Neuronal stem cell (in vitro differentiated cells): ENCODE measurements around the gene GPR108.
A peak's percentile ranks its signal among the peaks of the same experiment; 100 is the strongest.

Experiments
- DNase-seq: peaks from one replicate; pipeline ENCODE4 v3.0.0-alpha.2; 2013; ENCODE audit warnings: low spot score
- H2AFZ ChIP-seq: one replicate; pipeline ENCODE4 v1.6.1; 2013; ENCODE audit warnings: mild to moderate bottlenecking, low read length, inconsistent platforms
- H2AK5ac ChIP-seq: 2 replicates; pipeline ENCODE4 v1.6.1; 2013; ENCODE audit warnings: low read depth, mild to moderate bottlenecking, inconsistent platforms, low read length, moderate library complexity, mixed read lengths
- H2BK120ac ChIP-seq: 2 replicates; pipeline ENCODE4 v1.6.1; 2013; ENCODE audit warnings: low read depth, mild to moderate bottlenecking, inconsistent platforms, low read length, moderate library complexity, mixed read lengths
- H2BK12ac ChIP-seq: one replicate; pipeline ENCODE4 v1.6.1; 2013; ENCODE audit warnings: low read length, inconsistent platforms
- H2BK15ac ChIP-seq: 2 replicates; pipeline ENCODE4 v1.6.1; 2013; ENCODE audit warnings: mild to moderate bottlenecking, low read length, inconsistent platforms, mixed read lengths
- H2BK5ac ChIP-seq: one replicate; pipeline ENCODE4 v1.6.1; 2013; ENCODE audit warnings: inconsistent platforms, mild to moderate bottlenecking, low read length, moderate library complexity
- H3K14ac ChIP-seq: one replicate; pipeline ENCODE4 v1.6.1; 2013; ENCODE audit warnings: low read length, inconsistent platforms
- H3K18ac ChIP-seq: 2 replicates; pipeline ENCODE4 v1.6.1; 2013; ENCODE audit warnings: low read length, inconsistent platforms
- H3K23ac ChIP-seq: 2 replicates; pipeline ENCODE4 v1.6.1; 2013; ENCODE audit warnings: low read depth, mild to moderate bottlenecking, mixed read lengths, low read length, inconsistent platforms; ENCODE audit not compliant: poor library complexity
- H3K27ac ChIP-seq: replicated peaks from 3 replicates; pipeline ENCODE4 v1.5.1; 2013; ENCODE audit warnings: low read length, inconsistent platforms
- H3K27me3 ChIP-seq, 3 experiments: 2 replicates each; pipeline ENCODE4 v1.6.1; 2013; ENCODE audit warnings: low read length in 3 of 3, mild to moderate bottlenecking in 2 of 3, inconsistent platforms in 1 of 3, low read depth in 1 of 3, mixed read lengths in 1 of 3, moderate library complexity in 1 of 3; ENCODE audit not compliant: control insufficient read depth in 3 of 3, insufficient read depth in 3 of 3
- H3K36me3 ChIP-seq, 2 donors: replicated peaks in 1 of 2; 2 replicates each; pipeline ENCODE4 v1.6.1; 2013; ENCODE audit warnings: low read length in 2 of 2; ENCODE audit not compliant: control insufficient read depth in 2 of 2, insufficient read depth in 2 of 2
- H3K4ac ChIP-seq: 2 replicates; pipeline ENCODE4 v1.6.1; 2013; ENCODE audit warnings: inconsistent platforms, mild to moderate bottlenecking, low read length, moderate library complexity
- H3K4me1 ChIP-seq, 2 donors: 1 replicate in 1 of 2; 2 replicates in 1 of 2; pipeline ENCODE4 v1.6.1; 2013; ENCODE audit warnings: low read length in 2 of 2, low read depth in 1 of 2; ENCODE audit not compliant: control insufficient read depth in 2 of 2, insufficient read depth in 1 of 2
- H3K4me2 ChIP-seq: one replicate; pipeline ENCODE4 v1.6.1; 2013; ENCODE audit warnings: mild to moderate bottlenecking, low read length, inconsistent platforms; ENCODE audit not compliant: insufficient read depth, poor library complexity, severe bottlenecking
- H3K4me3 ChIP-seq, 2 donors: 2 replicates each; pipeline ENCODE4 v1.5.1; 2013; ENCODE audit warnings: low read length in 2 of 2, mild to moderate bottlenecking in 2 of 2, inconsistent platforms in 1 of 2, moderate library complexity in 1 of 2
- H3K79me1 ChIP-seq: one replicate; pipeline ENCODE4 v1.6.1; 2013; ENCODE audit warnings: low read depth, mild to moderate bottlenecking, inconsistent platforms, low read length, moderate library complexity
- H3K9ac ChIP-seq: one replicate; pipeline ENCODE4 v1.6.1; 2013; ENCODE audit warnings: mild to moderate bottlenecking, low read depth, low read length, inconsistent platforms; ENCODE audit not compliant: poor library complexity
- H3K9me3 ChIP-seq, 2 donors: replicated peaks in 1 of 2; 2 replicates each; pipeline versions ENCODE3 to v1.6.1; 2013; ENCODE audit warnings: low read length in 2 of 2, mild to moderate bottlenecking in 2 of 2, inconsistent platforms in 1 of 2, low read depth in 1 of 2, mixed read lengths in 1 of 2, moderate library complexity in 1 of 2; ENCODE audit not compliant: control insufficient read depth in 2 of 2, insufficient read depth in 1 of 2
- H4K8ac ChIP-seq: one replicate; pipeline ENCODE4 v1.6.1; 2013; ENCODE audit warnings: low read depth, mild to moderate bottlenecking, inconsistent platforms, low read length, moderate library complexity
- H4K91ac ChIP-seq: one replicate; pipeline ENCODE4 v1.6.1; 2013; ENCODE audit warnings: low read length, low read depth, mild to moderate bottlenecking, inconsistent platforms; ENCODE audit not compliant: poor library complexity
- WGBS, 2 donors: extraction: QIAGEN DNeasy Blood & Tissue Kit; methylation state at CpG; one replicate each; pipeline ENCODE4 v1.1.7; 2013; ENCODE audit warnings: missing lambda C conversion rate in 2 of 2, mixed read lengths in 1 of 2; ENCODE audit not compliant: insufficient read length in 2 of 2, insufficient replicate concordance in 1 of 2; ENCODE audit errors: extremely low coverage in 2 of 2; 5-methylcytosine and 5-hydroxymethylcytosine counted together

GPR108 gene

DNA sequence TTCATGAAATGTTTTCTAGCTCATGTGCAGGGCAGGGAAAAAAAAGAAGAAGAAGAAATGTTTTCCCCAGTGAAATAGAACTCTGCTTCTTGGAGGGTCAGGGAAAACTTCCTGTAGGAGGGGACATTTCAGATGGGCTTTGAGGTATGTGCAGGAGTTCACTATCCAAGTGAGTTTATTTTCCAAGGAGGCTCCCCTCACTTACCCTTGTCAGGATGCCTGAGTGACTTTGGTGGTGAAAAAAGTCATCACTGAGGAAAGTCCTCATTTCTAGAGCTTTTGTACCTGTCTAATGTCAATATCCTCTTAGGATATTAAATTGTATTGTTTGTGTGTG, 16.3 kb downstream of the GPR108 start:
- no peaks in the 10 kb centered on the region for H3K36me3 ChIP-seq
- H3K4me2 ChIP-seq = no peak overlapping the region
- no peak overlapping the region for H2BK12ac ChIP-seq
- H4K8ac ChIP-seq = no peak overlapping the region
- no peak overlapping the region for H3K4me3 ChIP-seq
- H2BK15ac ChIP-seq = no peak overlapping the region
- peaks cover 3% of the 10 kb centered on the region for H3K79me1 ChIP-seq
- no peaks in the 10 kb centered on the region for H3K4me1 ChIP-seq
- no peak overlapping the region for H2BK5ac ChIP-seq
- no peak overlapping the region for H2AK5ac ChIP-seq
- H3K27me3 ChIP-seq = peaks cover 0 to 5% (median 0%) of the 10 kb centered on the region in 3 experiments
- no peak overlapping the region for H3K9ac ChIP-seq
- no peak overlapping the region for H3K27ac ChIP-seq
- H3K4ac ChIP-seq = no peak overlapping the region
- no peak overlapping the region for H3K14ac ChIP-seq
- DNase-seq = no peak
- H2AFZ ChIP-seq = no peak overlapping the region
- no peak overlapping the region for H2BK120ac ChIP-seq
- no peak overlapping the region for H3K18ac ChIP-seq
- H3K23ac ChIP-seq = no peak overlapping the region
- H4K91ac ChIP-seq = no peak overlapping the region
- peaks cover 0 to 5% of the 10 kb centered on the region in 2 donors for H3K9me3 ChIP-seq

DNA sequence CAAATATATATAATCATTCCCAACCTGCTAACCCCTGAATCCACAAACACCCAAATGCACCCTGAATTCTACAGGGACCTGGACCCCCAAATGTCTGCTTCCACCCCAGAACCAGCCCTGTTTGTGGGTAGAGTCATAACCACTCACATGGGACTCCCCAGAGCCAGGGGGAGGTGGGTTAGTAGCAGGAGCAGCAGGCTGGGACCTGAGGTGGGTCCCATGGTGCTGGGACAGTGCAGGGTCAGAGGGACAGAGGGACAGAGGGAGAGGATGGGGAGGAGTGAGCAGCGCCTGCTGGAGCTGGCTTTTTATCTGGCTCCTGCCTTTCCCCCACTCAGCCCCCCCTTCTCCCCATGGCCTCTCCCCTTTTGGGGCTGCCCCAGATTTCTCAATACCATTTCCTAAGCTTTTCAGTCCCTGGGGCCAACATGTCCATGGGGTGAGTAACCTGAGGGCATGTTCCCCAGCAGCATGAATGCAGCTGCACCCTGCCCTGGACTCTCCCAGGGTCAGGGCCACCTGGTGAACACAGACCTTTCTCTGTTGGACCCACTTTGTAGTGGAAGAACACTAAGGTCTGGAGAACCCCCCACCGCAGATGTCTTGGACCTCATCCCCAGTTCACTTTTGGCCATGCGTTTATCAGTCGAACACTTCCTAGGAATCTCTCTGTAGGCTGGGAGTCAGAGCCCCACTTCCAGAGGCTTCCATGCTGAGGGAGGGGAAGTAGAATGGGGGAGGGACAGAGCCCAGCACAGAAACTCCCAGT, 16.8 kb downstream of the GPR108 start, which contains the start of gene C3:
Gene C3, minus strand, starts transcription at position 282 of the 769 bp plus-strand sequence. Its CDS starts 61 bp downstream, at position 221.
- no peak within 1 kb of the TSS for H3K27ac ChIP-seq
- H3K4me2 ChIP-seq = no peak within 1 kb of the TSS
- H2BK120ac ChIP-seq = peak within 1 kb of the TSS; percentile 93
- DNase-seq = no peak
- H3K9ac ChIP-seq = no peak within 1 kb of the TSS
- H2AFZ ChIP-seq = no peak within 1 kb of the TSS
- no peaks in the 10 kb centered on the region for H3K4me1 ChIP-seq
- WGBS, 2 donors = no CpG with 5 or more reads among the region's 4 CpGs
- no peak within 1 kb of the TSS for H2BK15ac ChIP-seq
- H3K14ac ChIP-seq = no peak within 1 kb of the TSS
- H4K8ac ChIP-seq = no peak within 1 kb of the TSS
- H3K9me3 ChIP-seq = peaks cover 0 to 5% of the 10 kb centered on the region in 2 donors
- peaks cover 3% of the 10 kb centered on the region for H3K79me1 ChIP-seq
- H4K91ac ChIP-seq = no peak within 1 kb of the TSS
- no peak within 1 kb of the TSS for H2BK12ac ChIP-seq
- peaks cover 0 to 5% (median 0%) of the 10 kb centered on the region in 3 experiments for H3K27me3 ChIP-seq
- no peak within 1 kb of the TSS for H3K4ac ChIP-seq
- H3K18ac ChIP-seq = peak within 1 kb of the TSS; percentile 19
- H2AK5ac ChIP-seq = no peak within 1 kb of the TSS
- no peak within 1 kb of the TSS for H3K23ac ChIP-seq
- no peaks in the 10 kb centered on the region for H3K36me3 ChIP-seq
- no peak within 1 kb of the TSS for H2BK5ac ChIP-seq
- no peak within 1 kb of the TSS for H3K4me3 ChIP-seq

DNA sequence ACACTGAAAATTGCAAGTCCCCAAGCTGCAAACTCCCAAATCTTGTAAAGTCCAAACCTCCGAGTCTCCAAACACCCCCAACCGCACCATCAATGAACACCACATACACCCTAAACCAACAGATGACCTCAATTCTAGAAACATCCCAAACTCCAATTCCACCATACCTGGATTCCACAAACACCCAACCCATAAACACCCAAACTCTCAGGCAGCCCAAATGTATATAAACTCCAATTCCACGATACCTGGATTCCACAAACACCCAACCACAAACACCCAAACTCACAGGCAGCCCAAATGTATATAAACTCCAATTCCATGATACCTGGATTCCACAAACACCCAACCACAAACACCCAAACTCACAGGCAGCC, 17.4 kb downstream of the GPR108 start:
- no peak for DNase-seq
- no peak overlapping the region for H4K8ac ChIP-seq
- H2BK15ac ChIP-seq = no peak overlapping the region
- H2BK5ac ChIP-seq = no peak overlapping the region
- H3K4me3 ChIP-seq = no peak overlapping the region
- H2BK120ac ChIP-seq = no peak overlapping the region
- H2BK12ac ChIP-seq = no peak overlapping the region
- H3K4ac ChIP-seq = no peak overlapping the region
- H3K14ac ChIP-seq = no peak overlapping the region
- peaks cover 0 to 5% of the 10 kb centered on the region in 2 donors for H3K9me3 ChIP-seq
- no peak overlapping the region for H3K23ac ChIP-seq
- H3K36me3 ChIP-seq = no peaks in the 10 kb centered on the region
- no peaks in the 10 kb centered on the region for H3K4me1 ChIP-seq
- no CpG with 5 or more reads among the region's 3 CpGs for WGBS, 2 donors
- H3K27ac ChIP-seq = no peak overlapping the region
- no peak overlapping the region for H3K9ac ChIP-seq
- peaks cover 3% of the 10 kb centered on the region for H3K79me1 ChIP-seq
- H3K4me2 ChIP-seq = no peak overlapping the region
- no peak overlapping the region for H2AFZ ChIP-seq
- H3K27me3 ChIP-seq = peaks cover 0 to 5% (median 0%) of the 10 kb centered on the region in 3 experiments
- H2AK5ac ChIP-seq = no peak overlapping the region
- H4K91ac ChIP-seq = no peak overlapping the region
- no peak overlapping the region for H3K18ac ChIP-seq

DNA sequence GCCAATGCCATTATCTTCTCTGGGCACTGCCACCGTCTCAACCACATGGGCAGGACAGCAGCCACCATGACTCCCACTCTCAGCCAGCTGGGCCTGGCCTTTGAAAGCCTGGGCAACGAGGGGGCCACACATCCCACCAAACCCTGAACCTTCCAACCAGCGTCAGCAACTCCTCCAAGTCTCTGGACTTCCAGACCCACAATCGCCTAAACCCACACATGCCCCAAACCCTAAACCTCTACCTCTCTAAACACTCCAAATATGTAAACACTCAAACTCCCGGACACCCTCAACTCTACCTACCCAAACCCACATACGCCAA, 17.9 kb downstream of the GPR108 start:
- peaks cover 0 to 5% of the 10 kb centered on the region in 2 donors for H3K9me3 ChIP-seq
- peak overlapping the region; percentile 19 for H3K18ac ChIP-seq
- 100% methylated on average over 2 of the region's 6 CpGs; no CpG with 5 or more reads in 1 of the 2 donors for WGBS, 2 donors
- no peaks in the 10 kb centered on the region for H3K36me3 ChIP-seq
- no peak overlapping the region for H2BK12ac ChIP-seq
- H2AK5ac ChIP-seq = peak overlapping the region; percentile 5
- H3K14ac ChIP-seq = no peak overlapping the region
- H2AFZ ChIP-seq = no peak overlapping the region
- no peak overlapping the region for H4K8ac ChIP-seq
- DNase-seq = no peak
- no peak overlapping the region for H3K4me2 ChIP-seq
- H3K4me3 ChIP-seq = no peak overlapping the region
- peaks cover 0 to 5% (median 0%) of the 10 kb centered on the region in 3 experiments for H3K27me3 ChIP-seq
- peak overlapping the region; percentile 7 for H2BK15ac ChIP-seq
- H2BK120ac ChIP-seq = peak overlapping the region; percentile 93
- H2BK5ac ChIP-seq = no peak overlapping the region
- no peak overlapping the region for H3K23ac ChIP-seq
- H3K9ac ChIP-seq = no peak overlapping the region
- peaks cover 3% of the 10 kb centered on the region for H3K79me1 ChIP-seq
- H3K27ac ChIP-seq = no peak overlapping the region
- no peak overlapping the region for H4K91ac ChIP-seq
- no peak overlapping the region for H3K4ac ChIP-seq
- no peaks in the 10 kb centered on the region for H3K4me1 ChIP-seq
